Measurements from ENCODE around the gene KIAA1958.

DNA sequence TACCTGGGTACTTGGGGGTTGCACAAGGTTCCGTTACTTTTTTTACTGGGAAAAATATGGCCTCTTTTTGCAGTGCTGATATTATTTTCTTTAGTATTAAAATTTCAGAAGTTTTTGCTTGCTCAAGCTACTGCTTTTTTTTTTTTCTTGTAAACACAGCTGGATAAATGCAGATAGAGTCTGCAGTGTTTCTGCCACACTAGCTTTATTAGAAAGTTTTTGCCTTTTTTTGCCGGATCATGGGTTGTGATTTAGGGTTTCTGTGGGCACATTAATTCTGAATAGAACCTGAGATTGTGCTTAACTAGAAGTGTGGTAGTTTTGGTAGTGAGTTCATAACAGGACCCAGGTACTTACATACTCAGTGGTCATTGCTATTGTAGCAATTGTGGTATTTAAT, 19.9 kb downstream of the KIAA1958 start:
- TF ChIP-seq, protein P1, sequence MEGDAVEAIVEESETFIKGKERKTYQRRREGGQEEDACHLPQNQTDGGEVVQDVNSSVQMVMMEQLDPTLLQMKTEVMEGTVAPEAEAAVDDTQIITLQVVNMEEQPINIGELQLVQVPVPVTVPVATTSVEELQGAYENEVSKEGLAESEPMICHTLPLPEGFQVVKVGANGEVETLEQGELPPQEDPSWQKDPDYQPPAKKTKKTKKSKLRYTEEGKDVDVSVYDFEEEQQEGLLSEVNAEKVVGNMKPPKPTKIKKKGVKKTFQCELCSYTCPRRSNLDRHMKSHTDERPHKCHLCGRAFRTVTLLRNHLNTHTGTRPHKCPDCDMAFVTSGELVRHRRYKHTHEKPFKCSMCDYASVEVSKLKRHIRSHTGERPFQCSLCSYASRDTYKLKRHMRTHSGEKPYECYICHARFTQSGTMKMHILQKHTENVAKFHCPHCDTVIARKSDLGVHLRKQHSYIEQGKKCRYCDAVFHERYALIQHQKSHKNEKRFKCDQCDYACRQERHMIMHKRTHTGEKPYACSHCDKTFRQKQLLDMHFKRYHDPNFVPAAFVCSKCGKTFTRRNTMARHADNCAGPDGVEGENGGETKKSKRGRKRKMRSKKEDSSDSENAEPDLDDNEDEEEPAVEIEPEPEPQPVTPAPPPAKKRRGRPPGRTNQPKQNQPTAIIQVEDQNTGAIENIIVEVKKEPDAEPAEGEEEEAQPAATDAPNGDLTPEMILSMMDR (IDR thresholded peaks at IDR 0.05; ENCODE audit: insufficient read depth, low read depth, low read length) = no peak
- TF ChIP-seq EZH2 (IDR thresholded peaks at IDR 0.05; ENCODE audit: insufficient read depth, low read length) = no peak

Data from astrocyte (in vitro differentiated cells and primary cell).